ENCODE data around the gene ZNF385A. TPM values are rescaled to one million over a fixed set of nuclear protein-coding genes. Genes with fewer than 3 reads are reported as not detected.

Gene ZNF385A
- total and polyA plus RNA-seq, 2 donors (not counting 3 experiments of a cell fraction or from before 2014, with no cell fraction given), result 1.6 to 7.9 TPM

- no peaks in the 10 kb centered on the region for H3K9me3 ChIP-seq (replicated peaks; ENCODE audit: control insufficient read depth, insufficient read depth, low read length)
- H3K9me1 ChIP-seq (replicated peaks; ENCODE audit: control insufficient read depth, extremely low read depth, insufficient read depth, low read length), result no peaks in the 10 kb centered on the region
- intact Hi-C loops (cut with micrococcal nuclease), result loop anchor here (1.0 kb wide), 4 partner anchors 7 to 21 kb away; no protein-coding TSS in a partner anchor
- peak overlapping the region; percentile 73 for H3K9ac ChIP-seq (replicated peaks; ENCODE audit: extremely low read depth, insufficient read depth, low read length)
- DNase-seq (ENCODE audit: low read depth, low spot score) (no peak), FAIRE-seq (no peak)
- H3K79me2 ChIP-seq (ENCODE audit: control insufficient read depth, insufficient read depth, low read length), result peaks cover 66% of the 10 kb centered on the region
- H4K20me1 ChIP-seq (replicated peaks; ENCODE audit: control insufficient read depth, extremely low read depth, insufficient read depth, low read length), result no peaks in the 10 kb centered on the region
- H3K4me1 ChIP-seq (ENCODE audit: control insufficient read depth, extremely low read depth, insufficient read depth, low read length), result peaks cover 69% of the 10 kb centered on the region
- H3K27ac ChIP-seq (ENCODE audit: insufficient read depth, low read depth, low read length), result peak overlapping the region; percentile 79
- no peak for TF ChIP-seq POLR2AphosphoS5 (IDR thresholded peaks at IDR 0.05; ENCODE audit: insufficient read depth, low read depth, low read length)
- TF ChIP-seq MAX (IDR thresholded peaks at IDR 0.05; ENCODE audit: insufficient read depth, insufficient read length), result no peak
- no peak for TF ChIP-seq FOS (IDR thresholded peaks at IDR 0.05; ENCODE audit: borderline replicate concordance, insufficient read depth, low read length)
- no peak for TF ChIP-seq MYC (IDR thresholded peaks at IDR 0.05; ENCODE audit: low read depth, low read length)
- no peak for TF ChIP-seq POLR2A (IDR thresholded peaks at IDR 0.05; ENCODE audit: low read depth, low read length)
- no peak for TF ChIP-seq CTCF (IDR thresholded peaks at IDR 0.05; ENCODE audit: extremely low read depth in 1 of 2, insufficient read depth in 1 of 2, low read depth in 1 of 2, low read length in 2 of 2)
- no peak for TF ChIP-seq JUN (IDR thresholded peaks at IDR 0.05; ENCODE audit: borderline replicate concordance, insufficient read depth, insufficient read length, low read depth)
- TF ChIP-seq GATA2 (IDR thresholded peaks at IDR 0.05; ENCODE audit: insufficient read depth, insufficient read length, low read depth, low read length), result no peak
- no peak for TF ChIP-seq EZH2 (IDR thresholded peaks at IDR 0.05; ENCODE audit: borderline replicate concordance, low read depth, low read length, severe bottlenecking)
- no peak overlapping the region for H2AFZ ChIP-seq (ENCODE audit: low read depth, low read length)
- H3K4me3 ChIP-seq (replicated peaks in 1 of 3; ENCODE audit: insufficient read depth in 1 of 3, low read depth in 1 of 3, low read length in 3 of 3), result peak overlapping the region; percentile 65 to 97 (median 83)
- POLR2A ChIA-PET, result interaction anchor here (1.4 to 8.7 kb wide), 3 partner anchors 10 to 21 kb away, joined by 5 to 60 read pairs (median 23); no protein-coding TSS in a partner anchor
- dilution Hi-C loops (cut with MboI; ENCODE audit: extremely low pct_ligation_motif_present, low sequenced_read_pairs), result no loop called here
- peaks cover 7 to 8% of the 10 kb centered on the region in 2 experiments for H3K36me3 ChIP-seq (ENCODE audit: control insufficient read depth in 2 of 2, extremely low read depth in 1 of 2, insufficient read depth in 2 of 2, low read length in 2 of 2)
- no peak overlapping the region for H3K4me2 ChIP-seq (ENCODE audit: insufficient read depth, low read length)
- H3K27me3 ChIP-seq (ENCODE audit: control insufficient read depth in 2 of 2, insufficient read depth in 2 of 2, low read length in 2 of 2), result no peaks in the 10 kb centered on the region
- CTCF ChIA-PET, result interaction anchor here (1.1 to 11.8 kb wide), 8 partner anchors 7 to 20 kb away, joined by 3 to 221 read pairs (median 16); no protein-coding TSS in a partner anchor
- no TSS peak for BruUV-seq (replicated peaks)
These were observed 34.0 kb upstream of the ZNF385A start for GRCh38 chr12:54418441-54419087.

All from endothelial cell of umbilical vein (primary cell).